HG02885 (cell line): Measurements from ENCODE around the gene PFDN2.
A peak's percentile ranks its signal among the peaks of the same experiment; 100 is the strongest.

ENCODE experiments used
- ATAC-seq: cut with Tn5 transposase; IDR thresholded peaks from one replicate; pipeline ENCODE4 v1.9.1; 2021; ENCODE audit warnings: mild to moderate bottlenecking; ENCODE audit not compliant: unreplicated experiment, poor library complexity

Gene PFDN2

GRCh38 chr1:161106431-161106830 is 11.4 kb downstream of the PFDN2 start:
- ATAC-seq = no peak

- ATAC-seq = no peak
These were observed 17.3 kb downstream of the PFDN2 start for GRCh38 chr1:161100556-161100955.

GRCh38 chr1:161099090-161099802 is 18.6 kb downstream of the PFDN2 start:
- no peak for ATAC-seq

GRCh38 chr1:161098210-161099068 is 19.4 kb downstream of the PFDN2 start, which contains the start of gene KLHDC9:
TSS of gene KLHDC9 (plus strand) at chr1:161098361. CDS start at chr1:161098536, 175 bp downstream.
- peak; percentile 76 for ATAC-seq

GRCh38 chr1:161096530-161096929 is 21.3 kb downstream of the PFDN2 start:
- no peak for ATAC-seq

GRCh38 chr1:161096015-161096414 is 21.8 kb downstream of the PFDN2 start:
- no peak for ATAC-seq

GRCh38 chr1:161095230-161095629 is 22.6 kb downstream of the PFDN2 start:
- no peak for ATAC-seq

- no peak for ATAC-seq
These were observed 23.4 kb downstream of the PFDN2 start for GRCh38 chr1:161094481-161094880.

- ATAC-seq = no peak
These were observed 25.2 kb downstream of the PFDN2 start for GRCh38 chr1:161092621-161093028.

- ATAC-seq = no peak
These were observed 25.9 kb downstream of the PFDN2 start for GRCh38 chr1:161091796-161092507.

GRCh38 chr1:161091093-161091492 is 26.7 kb downstream of the PFDN2 start:
- no peak for ATAC-seq

- no peak for ATAC-seq
These were observed 27.2 kb downstream of the PFDN2 start for GRCh38 chr1:161090617-161091016.

GRCh38 chr1:161089938-161090337 is 27.9 kb downstream of the PFDN2 start:
- no peak for ATAC-seq

GRCh38 chr1:161089251-161089924 is 28.4 kb downstream of the PFDN2 start, which contains the start of gene NECTIN4:
TSS of gene NECTIN4 (minus strand) at chr1:161089558. CDS start at chr1:161089296, 262 bp downstream.
- ATAC-seq = no peak

- no peak for ATAC-seq
These were observed 29.2 kb downstream of the PFDN2 start for GRCh38 chr1:161088587-161089110.

- ATAC-seq = no peak
These were observed 31.4 kb downstream of the PFDN2 start for GRCh38 chr1:161086457-161086856.

- ATAC-seq = no peak
These were observed 32.7 kb downstream of the PFDN2 start for GRCh38 chr1:161085165-161085564.

GRCh38 chr1:161084597-161084988 is 33.2 kb downstream of the PFDN2 start:
- no peak for ATAC-seq

- ATAC-seq = no peak
These were observed 33.9 kb downstream of the PFDN2 start for GRCh38 chr1:161083748-161084596.
